Stimulated activated CD4-positive, alpha-beta T cell treated with anti-CD3 and anti-CD28 coated beads, TNF-alpha, amount 100 ng/mL, for 48 hours (primary cell): ENCODE data around the gene ALDH1A3.

Experiments used
- DNase-seq, 3 donors: peaks; one replicate each; pipeline ENCODE4 v3.0.0-alpha.2; 2020; ENCODE audit warnings: low read depth in 3 of 3

ALDH1A3 gene

GRCh38 chr15:100881573-100882336 is 2.1 kb downstream of the ALDH1A3 start:
- DNase-seq = no peak

- no peak for DNase-seq
Observed at GRCh38 chr15:100885116-100885515, 5.5 kb downstream of the ALDH1A3 start.

GRCh38 chr15:100885811-100886210 is 6.2 kb downstream of the ALDH1A3 start:
- no peak for DNase-seq

GRCh38 chr15:100887211-100887913 is 7.7 kb downstream of the ALDH1A3 start:
- DNase-seq = no peak

GRCh38 chr15:100889385-100890050 is 9.9 kb downstream of the ALDH1A3 start:
- no peak for DNase-seq

- DNase-seq = no peak
Observed at GRCh38 chr15:100890051-100890720, 10.6 kb downstream of the ALDH1A3 start.

GRCh38 chr15:100890850-100891249 is 11.2 kb downstream of the ALDH1A3 start:
- no peak for DNase-seq

GRCh38 chr15:100891307-100892012 is 11.8 kb downstream of the ALDH1A3 start:
- DNase-seq = no peak

GRCh38 chr15:100892013-100892355 is 12.4 kb downstream of the ALDH1A3 start:
- no peak for DNase-seq

GRCh38 chr15:100893261-100893963 is 13.8 kb downstream of the ALDH1A3 start:
- no peak for DNase-seq

- no peak for DNase-seq
Observed at GRCh38 chr15:100893964-100894295, 14.3 kb downstream of the ALDH1A3 start.

GRCh38 chr15:100895721-100896120 is 16.1 kb downstream of the ALDH1A3 start:
- DNase-seq = no peak

GRCh38 chr15:100897221-100898151 is 17.9 kb downstream of the ALDH1A3 start:
- no peak for DNase-seq

GRCh38 chr15:100898152-100898490 is 18.5 kb downstream of the ALDH1A3 start:
- no peak for DNase-seq

GRCh38 chr15:100898661-100899462 is 19.2 kb downstream of the ALDH1A3 start:
- no peak for DNase-seq

GRCh38 chr15:100899601-100900000 is 20.0 kb downstream of the ALDH1A3 start:
- DNase-seq = no peak

GRCh38 chr15:100900136-100900794 is 20.6 kb downstream of the ALDH1A3 start:
- DNase-seq = no peak

GRCh38 chr15:100900795-100901169 is 21.2 kb downstream of the ALDH1A3 start:
- no peak for DNase-seq

GRCh38 chr15:100901296-100901695 is 21.7 kb downstream of the ALDH1A3 start:
- no peak for DNase-seq
